Parathyroid adenoma (tissue), 2 donors: Measurements from ENCODE around the gene RDH5.

ENCODE experiments used
- H2AFZ ChIP-seq: fragments of 300-600 bp; sonication (generic); one replicate; pipeline ENCODE4 v1.7.0; 2017; ENCODE audit warnings: antibody characterized with exemption, mild to moderate bottlenecking
- H3K27ac ChIP-seq: fragments of 300-600 bp; sonication (generic); one replicate; pipeline ENCODE4 v1.7.0; 2017
- H3K27me3 ChIP-seq: fragments of 300-600 bp; sonication (generic); one replicate; pipeline ENCODE4 v1.7.0; 2017; ENCODE audit warnings: low read length; ENCODE audit not compliant: control insufficient read depth, insufficient read depth
- H3K36me3 ChIP-seq: fragments of 300-600 bp; sonication (generic); one replicate; pipeline ENCODE4 v1.7.0; 2017; ENCODE audit warnings: low read length; ENCODE audit not compliant: control insufficient read depth, insufficient read depth
- H3K4me1 ChIP-seq: fragments of 300-600 bp; sonication (generic); one replicate; pipeline ENCODE4 v1.7.0; 2017; ENCODE audit warnings: control low read depth
- H3K4me2 ChIP-seq: fragments of 300-600 bp; sonication (generic); one replicate; pipeline ENCODE4 v1.7.0; 2017; ENCODE audit warnings: low read length
- H3K4me3 ChIP-seq: fragments of 300-600 bp; sonication (generic); one replicate; pipeline ENCODE4 v1.7.0; 2017; ENCODE audit warnings: low read depth, low read length
- H3K79me2 ChIP-seq: fragments of 300-600 bp; sonication (generic); one replicate; pipeline ENCODE4 v1.7.0; 2017; ENCODE audit warnings: control low read depth
- H3K9ac ChIP-seq: fragments of 300-600 bp; sonication (generic); one replicate; pipeline ENCODE4 v1.7.0; 2017; ENCODE audit warnings: mild to moderate bottlenecking
- H3K9me3 ChIP-seq: fragments of 300-600 bp; sonication (generic); one replicate; pipeline ENCODE4 v1.7.0; 2017; ENCODE audit warnings: low read length; ENCODE audit not compliant: control insufficient read depth
- TF ChIP-seq, protein P1 (sequence below): fragments of 300-600 bp; sonication (generic); IDR thresholded peaks from one replicate; pipeline ENCODE4 v1.7.0; 2017; ENCODE audit warnings: antibody characterized with exemption, mild to moderate bottlenecking
- donor health status: primary hyperparathyroidism.

Gene RDH5

DNA sequence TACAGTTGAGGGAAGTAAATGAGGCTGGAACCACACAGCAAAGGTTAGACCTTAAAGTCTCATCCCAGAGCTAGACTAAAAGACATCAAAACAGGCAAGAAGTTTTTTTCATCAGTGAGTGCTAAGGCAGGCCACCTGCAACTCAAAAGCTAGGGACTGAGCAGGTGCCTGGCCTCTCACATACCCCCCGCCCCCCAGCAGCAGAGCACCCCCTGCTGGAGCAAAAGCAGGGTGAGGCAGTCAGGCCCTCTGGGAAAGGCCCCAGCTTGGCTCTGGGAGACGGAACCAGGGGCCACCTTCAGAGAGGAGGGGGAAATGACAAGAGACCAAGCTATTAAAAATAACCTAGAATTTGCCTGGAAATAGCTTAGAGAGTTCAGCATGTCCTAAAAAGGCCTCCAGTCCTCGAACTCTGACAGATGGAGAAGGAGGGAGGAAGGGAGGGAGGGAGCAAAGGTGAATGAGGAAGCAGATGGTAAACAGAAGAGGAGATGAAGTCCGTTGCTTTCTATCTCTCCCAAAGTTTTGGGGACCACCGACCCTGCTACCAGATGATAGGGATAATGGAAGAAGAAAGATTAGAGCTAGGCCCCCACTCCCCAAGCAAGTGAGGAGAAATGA lies 14.3 kb upstream of the RDH5 start:
- Histone ChIP-seq H3K9ac (no peak overlapping the region), H3K27ac (no peak overlapping the region)

DNA sequence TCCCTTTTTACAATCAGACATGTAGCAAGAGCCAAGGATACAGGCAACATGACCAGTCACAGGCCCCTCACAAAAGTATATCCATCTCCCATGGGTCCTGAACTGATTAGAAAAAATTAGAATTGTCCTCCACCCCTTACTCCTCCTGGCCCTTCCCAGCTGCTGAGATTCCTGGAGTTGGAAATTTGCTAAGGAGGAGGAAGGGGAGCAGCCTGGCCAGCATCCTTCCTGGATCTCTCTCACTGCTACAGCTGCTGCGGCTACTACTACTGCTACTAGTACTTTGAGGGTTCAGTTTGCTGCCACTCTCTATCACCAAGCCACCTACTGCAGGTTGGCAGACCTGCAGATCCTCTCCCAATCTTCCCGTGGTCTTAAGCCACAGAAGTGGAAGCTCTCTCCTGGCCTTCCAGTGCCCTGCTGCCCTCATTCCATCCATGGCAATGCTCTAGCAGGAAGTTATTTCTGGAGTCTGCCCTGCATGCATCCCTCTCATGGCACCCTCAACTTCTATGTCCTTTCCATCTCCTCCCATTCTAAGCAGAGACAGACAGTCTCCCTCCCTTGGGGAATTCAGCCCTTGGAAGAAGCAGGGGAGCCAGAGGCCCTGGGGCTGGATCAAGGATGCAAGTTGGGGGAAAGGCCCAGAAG lies 13.5 kb upstream of the RDH5 start:
- no peak overlapping the region for H3K4me2 ChIP-seq
- no peaks in the 10 kb centered on the region for H3K4me1 ChIP-seq
- no peaks in the 10 kb centered on the region for H3K79me2 ChIP-seq
- H3K9ac ChIP-seq, result no peak overlapping the region
- no peaks in the 10 kb centered on the region for H3K9me3 ChIP-seq
- TF ChIP-seq, protein P1, sequence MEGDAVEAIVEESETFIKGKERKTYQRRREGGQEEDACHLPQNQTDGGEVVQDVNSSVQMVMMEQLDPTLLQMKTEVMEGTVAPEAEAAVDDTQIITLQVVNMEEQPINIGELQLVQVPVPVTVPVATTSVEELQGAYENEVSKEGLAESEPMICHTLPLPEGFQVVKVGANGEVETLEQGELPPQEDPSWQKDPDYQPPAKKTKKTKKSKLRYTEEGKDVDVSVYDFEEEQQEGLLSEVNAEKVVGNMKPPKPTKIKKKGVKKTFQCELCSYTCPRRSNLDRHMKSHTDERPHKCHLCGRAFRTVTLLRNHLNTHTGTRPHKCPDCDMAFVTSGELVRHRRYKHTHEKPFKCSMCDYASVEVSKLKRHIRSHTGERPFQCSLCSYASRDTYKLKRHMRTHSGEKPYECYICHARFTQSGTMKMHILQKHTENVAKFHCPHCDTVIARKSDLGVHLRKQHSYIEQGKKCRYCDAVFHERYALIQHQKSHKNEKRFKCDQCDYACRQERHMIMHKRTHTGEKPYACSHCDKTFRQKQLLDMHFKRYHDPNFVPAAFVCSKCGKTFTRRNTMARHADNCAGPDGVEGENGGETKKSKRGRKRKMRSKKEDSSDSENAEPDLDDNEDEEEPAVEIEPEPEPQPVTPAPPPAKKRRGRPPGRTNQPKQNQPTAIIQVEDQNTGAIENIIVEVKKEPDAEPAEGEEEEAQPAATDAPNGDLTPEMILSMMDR, result no peak
- peak overlapping the region; percentile 63 for H2AFZ ChIP-seq
- no peaks in the 10 kb centered on the region for H3K27me3 ChIP-seq
- no peaks in the 10 kb centered on the region for H3K36me3 ChIP-seq
- H3K27ac ChIP-seq, result peak overlapping the region; percentile 6
- H3K4me3 ChIP-seq, result no peak overlapping the region

More for the DNA sequence above, 14.3 kb upstream of the RDH5 start:
- Histone ChIP-seq H2AFZ (no peak overlapping the region), H3K79me2 (no peaks in the 10 kb centered on the region), H3K4me1 (no peaks in the 10 kb centered on the region), H3K36me3 (no peaks in the 10 kb centered on the region), H3K27me3 (no peaks in the 10 kb centered on the region), H3K4me3 (no peak overlapping the region), H3K4me2 (no peak overlapping the region), H3K9me3 (no peaks in the 10 kb centered on the region)
- TF ChIP-seq, protein P1, result no peak

DNA sequence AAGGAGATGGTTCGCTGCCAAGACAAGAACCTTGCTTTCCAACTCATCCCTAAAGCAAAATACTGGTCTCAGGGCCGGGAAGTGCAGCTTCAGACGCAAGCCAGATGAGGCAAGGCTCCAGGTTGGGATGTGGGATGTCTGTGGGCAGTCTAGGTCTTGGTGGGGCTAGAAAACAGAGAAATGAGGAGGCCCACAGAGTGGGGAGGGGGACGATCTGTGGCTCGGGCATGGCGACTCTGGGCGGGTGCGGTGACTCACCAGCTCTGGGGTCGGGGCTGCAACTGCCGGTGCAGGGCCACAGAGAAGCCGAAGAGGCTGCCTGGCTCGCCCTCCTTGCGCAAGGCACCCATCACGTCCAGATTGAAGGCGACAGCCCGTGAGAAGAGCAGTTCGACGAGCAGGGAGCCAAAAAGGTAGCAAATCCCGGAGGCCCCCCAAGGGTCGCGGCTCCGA lies 12.9 kb upstream of the RDH5 start:
- no peak overlapping the region for H3K9ac ChIP-seq
- no peaks in the 10 kb centered on the region for H3K36me3 ChIP-seq

DNA sequence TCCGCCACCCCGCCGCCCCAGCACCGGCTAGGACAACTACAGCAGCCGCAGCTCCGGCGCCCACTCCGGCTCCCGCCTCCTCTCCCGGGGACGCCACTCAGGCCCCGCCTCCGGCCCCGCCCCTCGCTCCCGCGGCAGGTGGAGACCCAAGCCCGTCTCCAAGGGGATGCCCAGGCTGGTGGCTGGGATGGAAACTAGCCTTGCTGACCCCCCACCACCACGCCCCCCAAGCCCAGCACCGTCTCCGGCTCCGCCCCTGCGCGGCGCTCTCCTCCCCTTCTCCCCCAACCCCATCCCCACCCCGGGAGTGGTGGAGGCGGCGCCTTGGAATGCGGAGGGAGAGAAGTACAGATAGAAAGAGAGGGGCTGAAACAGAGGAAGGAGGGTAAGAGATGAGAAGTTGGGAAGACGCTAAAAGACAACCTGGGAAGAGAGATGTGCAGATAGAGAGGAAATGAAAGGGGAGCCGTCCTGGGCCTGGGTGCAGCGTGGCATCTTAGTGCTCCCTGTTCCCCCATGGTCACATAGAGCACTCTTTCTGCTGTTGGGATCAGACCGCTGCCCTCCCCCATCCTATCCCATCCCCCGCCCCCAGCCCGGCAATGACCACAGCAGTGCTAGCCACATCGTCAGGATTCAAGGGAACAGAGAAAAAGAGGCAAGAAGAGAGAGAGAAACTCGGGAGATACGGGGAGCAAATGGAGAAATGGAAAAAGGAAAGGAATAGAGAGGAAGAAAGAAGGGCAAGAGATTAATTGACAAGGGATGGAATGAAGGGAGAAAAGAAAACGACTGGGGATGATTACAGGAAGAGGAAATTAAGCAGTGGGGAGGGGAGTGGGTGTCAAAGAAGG lies 12.1 kb upstream of the RDH5 start, which contains the start of gene ITGA7:
Gene ITGA7, minus strand, starts transcription at position 64 of the 854 bp plus-strand sequence. CDS start 222 bp downstream, outside the sequence.
- H3K4me2 ChIP-seq, result peak within 1 kb of the TSS; percentile 59
- peak within 1 kb of the TSS; percentile 79 for H2AFZ ChIP-seq
- no peaks in the 10 kb centered on the region for H3K4me1 ChIP-seq
- H3K4me3 ChIP-seq, result peak within 1 kb of the TSS; percentile 48
- no peaks in the 10 kb centered on the region for H3K36me3 ChIP-seq
- no peaks in the 10 kb centered on the region for H3K79me2 ChIP-seq
- no peaks in the 10 kb centered on the region for H3K9me3 ChIP-seq
- no peak within 1 kb of the TSS for H3K9ac ChIP-seq
- peak within 1 kb of the TSS; percentile 6 for H3K27ac ChIP-seq
- H3K27me3 ChIP-seq, result no peaks in the 10 kb centered on the region
- TF ChIP-seq, protein P1, result no peak

More for the DNA sequence above, 12.9 kb upstream of the RDH5 start:
- no peak overlapping the region for H3K4me2 ChIP-seq
- H3K4me1 ChIP-seq, result no peaks in the 10 kb centered on the region
- no peaks in the 10 kb centered on the region for H3K27me3 ChIP-seq
- H3K27ac ChIP-seq, result peak overlapping the region; percentile 6
- no peaks in the 10 kb centered on the region for H3K9me3 ChIP-seq
- TF ChIP-seq, protein P1, result no peak
- no peaks in the 10 kb centered on the region for H3K79me2 ChIP-seq
- H2AFZ ChIP-seq, result peak overlapping the region; percentile 63
- no peak overlapping the region for H3K4me3 ChIP-seq
